HUES64 (cell line): Measurements from ENCODE around the gene A3GALT2.

Experiments used
- H3K27ac ChIP-seq: 2 replicates; pipeline ENCODE4 v1.7.0; 2013; ENCODE audit warnings: low read depth, low read length, inconsistent platforms
- H3K27me3 ChIP-seq: 2 replicates; pipeline ENCODE4 v1.6.1; 2013; ENCODE audit warnings: mild to moderate bottlenecking, low read length; ENCODE audit not compliant: insufficient read depth
- H3K36me3 ChIP-seq: 2 replicates; pipeline ENCODE4 v1.6.1; 2013; ENCODE audit warnings: mild to moderate bottlenecking, low read length; ENCODE audit not compliant: insufficient read depth
- H3K4me1 ChIP-seq: 2 replicates; pipeline ENCODE4 v1.6.1; 2013; ENCODE audit warnings: mild to moderate bottlenecking, low read length, moderate library complexity; ENCODE audit not compliant: insufficient read depth
- H3K4me3 ChIP-seq: 2 replicates; pipeline ENCODE4 v1.5.1; 2013; ENCODE audit warnings: mild to moderate bottlenecking, low read length, moderate library complexity
- H3K9ac ChIP-seq: 2 replicates; pipeline ENCODE4 v1.6.1; 2013; ENCODE audit warnings: mild to moderate bottlenecking, low read depth, low read length
- H3K9me3 ChIP-seq: 2 replicates; pipeline ENCODE4 v1.6.1; 2013; ENCODE audit warnings: low read depth, low read length; ENCODE audit not compliant: insufficient read depth
- WGBS: fragments of 150-250, 120-280 bp; methylation state at CpG from one replicate; pipeline ENCODE4 v1.1.7; 2013; ENCODE audit warnings: missing lambda C conversion rate; 5-methylcytosine and 5-hydroxymethylcytosine counted together

Gene A3GALT2

GRCh38 chr1:33275706-33276572 is 45.0 kb downstream of the A3GALT2 start:
- no peaks in the 10 kb centered on the region for H3K27me3 ChIP-seq
- H3K27ac ChIP-seq: no peak overlapping the region
- peaks cover 36% of the 10 kb centered on the region for H3K36me3 ChIP-seq
- peaks cover 7% of the 10 kb centered on the region; the same call in 1 of the 2 replicates for H3K4me1 ChIP-seq
- no peak overlapping the region for H3K4me3 ChIP-seq
- no peaks in the 10 kb centered on the region for H3K9me3 ChIP-seq
- H3K9ac ChIP-seq: no peak overlapping the region
- 96% methylated on average over 45 of the region's 45 CpGs for WGBS

GRCh38 chr1:33275195-33275594 is 45.7 kb downstream of the A3GALT2 start:
- no peaks in the 10 kb centered on the region for H3K27me3 ChIP-seq
- H3K9me3 ChIP-seq: no peaks in the 10 kb centered on the region
- no peak overlapping the region for H3K9ac ChIP-seq
- no peak overlapping the region for H3K4me3 ChIP-seq
- peaks cover 7% of the 10 kb centered on the region; the same call in 1 of the 2 replicates for H3K4me1 ChIP-seq
- H3K36me3 ChIP-seq: peaks cover 35% of the 10 kb centered on the region
- WGBS: 94% methylated on average over 6 of the region's 6 CpGs
- H3K27ac ChIP-seq: no peak overlapping the region

GRCh38 chr1:33274446-33274845 is 46.5 kb downstream of the A3GALT2 start:
- H3K9me3 ChIP-seq: no peaks in the 10 kb centered on the region
- H3K36me3 ChIP-seq: peaks cover 33% of the 10 kb centered on the region
- no peak overlapping the region for H3K27ac ChIP-seq
- 100% methylated on average over 1 of the region's 1 CpG for WGBS
- H3K9ac ChIP-seq: no peak overlapping the region
- H3K27me3 ChIP-seq: no peaks in the 10 kb centered on the region
- H3K4me1 ChIP-seq: peaks cover 7% of the 10 kb centered on the region; the same call in 1 of the 2 replicates
- H3K4me3 ChIP-seq: no peak overlapping the region

- peaks cover 7% of the 10 kb centered on the region; the same call in 1 of the 2 replicates for H3K4me1 ChIP-seq
- H3K9ac ChIP-seq: no peak overlapping the region
- H3K27ac ChIP-seq: no peak overlapping the region
- H3K36me3 ChIP-seq: peaks cover 33% of the 10 kb centered on the region
- H3K4me3 ChIP-seq: no peak overlapping the region
- no peaks in the 10 kb centered on the region for H3K9me3 ChIP-seq
- H3K27me3 ChIP-seq: no peaks in the 10 kb centered on the region
- WGBS: 81% methylated on average over 7 of the region's 7 CpGs
Measured at GRCh38 chr1:33273961-33274371, 46.9 kb downstream of the A3GALT2 start.

- no peak overlapping the region for H3K4me3 ChIP-seq
- no peaks in the 10 kb centered on the region for H3K27me3 ChIP-seq
- H3K9ac ChIP-seq: no peak overlapping the region
- H3K9me3 ChIP-seq: no peaks in the 10 kb centered on the region
- WGBS: 89% methylated on average over 3 of the region's 3 CpGs
- peaks cover 30% of the 10 kb centered on the region for H3K36me3 ChIP-seq
- peaks cover 7% of the 10 kb centered on the region; the same call in 1 of the 2 replicates for H3K4me1 ChIP-seq
- H3K27ac ChIP-seq: no peak overlapping the region
Measured at GRCh38 chr1:33273406-33273805, 47.5 kb downstream of the A3GALT2 start.

- no peaks in the 10 kb centered on the region for H3K9me3 ChIP-seq
- WGBS: 93% methylated on average over 1 of the region's 1 CpG
Measured at GRCh38 chr1:33272930-33273329, 48.0 kb downstream of the A3GALT2 start.

GRCh38 chr1:33272509-33272908 is 48.4 kb downstream of the A3GALT2 start:
- no peak overlapping the region for H3K27ac ChIP-seq
- H3K9me3 ChIP-seq: no peaks in the 10 kb centered on the region
- no peak overlapping the region for H3K4me3 ChIP-seq
- WGBS: 88% methylated on average over 3 of the region's 3 CpGs
- H3K4me1 ChIP-seq: peaks cover 7% of the 10 kb centered on the region; the same call in 1 of the 2 replicates
- H3K36me3 ChIP-seq: peaks cover 21% of the 10 kb centered on the region
- H3K27me3 ChIP-seq: no peaks in the 10 kb centered on the region
- H3K9ac ChIP-seq: no peak overlapping the region

More at GRCh38 chr1:33272930-33273329, 48.0 kb downstream of the A3GALT2 start:
- Histone ChIP-seq H3K36me3 (peaks cover 26% of the 10 kb centered on the region), H3K4me3 (no peak overlapping the region), H3K27me3 (no peaks in the 10 kb centered on the region), H3K4me1 (peaks cover 7% of the 10 kb centered on the region; the same call in 1 of the 2 replicates), H3K9ac (no peak overlapping the region), H3K27ac (no peak overlapping the region)

- H3K9me3 ChIP-seq: no peaks in the 10 kb centered on the region
- no peaks in the 10 kb centered on the region for H3K27me3 ChIP-seq
- H3K4me1 ChIP-seq: peaks cover 7% of the 10 kb centered on the region; the same call in 1 of the 2 replicates
- no peak overlapping the region for H3K9ac ChIP-seq
- H3K27ac ChIP-seq: no peak overlapping the region
- H3K4me3 ChIP-seq: no peak overlapping the region
- peaks cover 15% of the 10 kb centered on the region for H3K36me3 ChIP-seq
- WGBS: 93% methylated on average over 13 of the region's 13 CpGs
Measured at GRCh38 chr1:33271666-33272505, 49.0 kb downstream of the A3GALT2 start.

GRCh38 chr1:33270808-33271465 is 50.0 kb downstream of the A3GALT2 start:
- 95% methylated on average over 7 of the region's 7 CpGs for WGBS

GRCh38 chr1:33270379-33270778 is 50.5 kb downstream of the A3GALT2 start:
- Histone ChIP-seq H3K27ac (no peak overlapping the region), H3K27me3 (no peaks in the 10 kb centered on the region), H3K9ac (no peak overlapping the region), H3K4me1 (peaks cover 7% of the 10 kb centered on the region; the same call in 1 of the 2 replicates), H3K9me3 (no peaks in the 10 kb centered on the region), H3K36me3 (peaks cover 11% of the 10 kb centered on the region), H3K4me3 (no peak overlapping the region)
- WGBS: 87% methylated on average over 5 of the region's 5 CpGs

More at GRCh38 chr1:33270808-33271465, 50.0 kb downstream of the A3GALT2 start:
- Histone ChIP-seq H3K27me3 (no peaks in the 10 kb centered on the region), H3K27ac (no peak overlapping the region), H3K36me3 (peaks cover 11% of the 10 kb centered on the region), H3K9me3 (no peaks in the 10 kb centered on the region), H3K9ac (peak overlapping the region; percentile 8; the same call in 1 of the 2 replicates), H3K4me1 (peaks cover 7% of the 10 kb centered on the region; the same call in 1 of the 2 replicates), H3K4me3 (no peak overlapping the region)
